Stimulated activated CD4-positive, alpha-beta T cell treated with anti-CD3 and anti-CD28 coated beads, TNF-alpha, amount 100 ng/mL, for 24 hours (primary cell): ENCODE measurements around the gene S1PR1.

Source experiments
- DNase-seq, 3 experiments: peaks; one replicate each; pipeline ENCODE4 v3.0.0-alpha.2; 2020; ENCODE audit warnings: low read depth in 3 of 3

Gene S1PR1

DNA sequence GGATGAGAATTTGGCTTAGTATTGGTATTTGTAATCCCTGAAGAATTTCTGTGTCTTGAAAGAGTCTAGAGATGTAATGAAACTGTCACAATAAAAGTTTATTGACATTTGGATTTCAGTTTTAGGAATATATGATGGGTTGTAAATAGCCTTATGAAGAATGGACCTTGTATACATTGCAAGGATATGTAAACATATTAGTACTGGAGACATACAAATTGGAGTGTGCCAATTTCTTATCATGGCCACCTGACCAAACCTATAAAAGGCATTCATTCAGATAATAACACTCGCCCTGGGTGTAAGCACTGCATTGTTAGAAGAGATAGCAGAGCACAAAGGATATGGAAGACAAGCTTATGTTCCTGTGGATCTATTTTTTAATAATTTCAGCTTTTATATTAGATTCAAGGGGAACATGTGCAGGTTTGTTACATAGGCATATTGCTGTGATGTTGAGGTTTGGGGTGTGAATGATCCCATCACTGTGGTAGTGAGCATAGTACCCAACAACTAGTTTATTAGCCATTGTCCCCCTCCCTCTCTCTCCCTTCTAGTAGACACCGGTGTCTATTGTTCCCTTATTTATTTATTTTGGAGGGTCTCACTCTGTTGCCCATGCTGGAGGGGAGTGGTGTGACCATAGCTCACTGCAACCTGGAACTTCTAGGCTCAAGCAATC lies 8.6 kb downstream of the S1PR1 start:
- no peak for DNase-seq

DNA sequence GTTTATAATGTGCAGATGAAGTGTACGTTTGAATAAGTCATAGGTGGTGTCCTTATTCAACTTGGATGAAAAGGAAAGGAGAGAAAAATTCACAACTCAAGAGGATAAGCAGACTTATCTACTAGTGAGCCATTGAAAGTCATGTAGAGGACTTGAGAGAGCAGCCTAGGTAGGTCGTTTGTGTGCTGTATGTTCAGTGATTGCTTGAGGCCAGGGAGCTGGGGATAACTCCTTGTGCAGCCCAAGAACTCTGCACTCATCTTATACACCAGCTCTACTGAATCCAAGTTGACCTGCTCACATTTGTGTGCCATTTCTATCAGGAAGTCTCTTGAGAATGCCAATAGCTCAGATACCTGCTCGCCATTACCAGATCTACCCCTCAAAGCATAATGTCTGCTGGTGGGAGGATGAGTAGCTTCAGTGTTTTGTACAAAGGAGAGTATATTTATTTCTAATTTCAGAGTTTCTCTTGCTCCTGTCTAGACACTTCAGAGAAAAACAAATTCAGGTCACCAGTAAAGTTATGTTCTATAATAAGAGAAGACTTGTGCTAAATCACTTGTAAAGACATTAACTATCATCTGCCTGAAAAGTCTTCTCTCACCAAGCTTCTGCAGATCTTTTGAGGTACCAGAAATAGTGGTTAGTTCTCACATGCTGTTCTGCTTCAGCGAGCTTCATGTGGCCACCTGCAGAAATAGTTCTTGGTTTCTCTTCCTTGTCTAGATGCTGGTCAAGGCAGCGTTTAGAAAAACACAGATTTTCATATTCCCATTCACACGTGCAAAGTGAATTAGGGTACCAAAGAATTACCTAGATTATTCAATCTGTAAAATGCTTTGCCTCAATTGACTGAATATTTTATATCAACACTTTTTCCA lies 10.8 kb downstream of the S1PR1 start:
- no peak for DNase-seq

DNA sequence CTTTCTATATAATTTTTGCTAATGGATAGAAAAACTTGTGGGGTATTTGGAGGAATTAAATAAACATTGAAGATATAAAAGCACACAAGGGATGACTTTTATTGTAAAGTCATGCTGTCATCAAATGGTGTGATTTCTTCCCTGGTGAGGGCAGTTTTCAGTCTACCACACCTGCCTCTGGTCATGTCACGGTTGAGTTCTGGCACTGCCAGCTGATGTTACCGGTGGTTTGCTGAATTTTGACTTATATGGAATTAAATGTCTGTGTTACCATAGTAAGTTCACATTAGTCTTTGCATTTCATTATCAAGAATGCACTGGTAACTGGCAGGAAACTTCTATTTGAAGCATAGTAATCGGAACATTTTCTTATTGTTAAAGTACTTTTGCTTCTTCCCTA lies 13.4 kb downstream of the S1PR1 start:
- no peak for DNase-seq

DNA sequence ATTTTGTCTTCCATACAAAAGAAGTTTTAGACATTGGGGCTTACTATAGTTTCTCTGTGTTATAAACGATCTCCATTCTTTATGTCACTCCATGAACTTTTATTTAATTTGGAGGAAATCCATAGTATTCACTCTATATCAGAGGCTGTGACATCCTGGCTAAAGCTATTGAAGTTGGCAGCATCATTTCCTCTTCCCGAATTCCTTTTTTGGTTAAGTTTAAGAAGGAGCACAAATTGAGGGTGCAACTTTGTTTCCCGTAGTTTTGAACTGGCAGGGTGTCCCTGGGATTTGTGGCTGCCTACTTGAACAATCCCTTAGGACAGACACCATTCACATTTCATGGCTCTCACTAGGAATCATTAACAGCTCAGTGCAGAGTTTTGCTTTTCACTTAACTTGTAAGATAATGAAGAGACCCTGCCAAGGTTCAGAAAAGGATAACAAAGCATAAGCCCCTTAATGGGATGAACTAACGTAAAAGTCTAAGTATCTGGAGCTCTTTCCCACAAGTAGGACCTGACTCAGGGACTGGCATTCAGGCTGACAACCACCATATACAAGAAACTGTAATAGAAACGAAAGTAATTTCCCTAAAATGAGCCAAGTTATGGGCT lies 13.9 kb downstream of the S1PR1 start:
- no peak for DNase-seq

DNA sequence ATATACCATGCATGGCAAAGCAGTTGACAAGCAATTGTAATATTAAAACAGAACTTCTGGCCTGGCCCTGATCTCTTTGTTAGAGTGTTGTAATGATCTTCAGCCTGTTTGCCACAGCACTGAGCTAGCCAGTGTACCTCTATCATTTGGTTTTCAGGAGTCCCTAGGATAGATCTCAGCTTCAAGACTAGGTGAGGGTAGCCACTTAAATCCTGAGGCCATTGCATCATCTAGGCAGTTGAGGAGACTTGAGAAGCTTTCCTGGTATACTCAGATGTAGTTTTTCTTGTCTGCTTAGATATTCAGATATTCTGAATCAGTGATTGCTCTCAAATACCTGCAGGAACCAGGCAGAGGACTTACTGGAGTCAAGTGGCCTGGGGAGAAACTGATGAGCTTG lies 14.7 kb downstream of the S1PR1 start:
- DNase-seq = no peak

DNA sequence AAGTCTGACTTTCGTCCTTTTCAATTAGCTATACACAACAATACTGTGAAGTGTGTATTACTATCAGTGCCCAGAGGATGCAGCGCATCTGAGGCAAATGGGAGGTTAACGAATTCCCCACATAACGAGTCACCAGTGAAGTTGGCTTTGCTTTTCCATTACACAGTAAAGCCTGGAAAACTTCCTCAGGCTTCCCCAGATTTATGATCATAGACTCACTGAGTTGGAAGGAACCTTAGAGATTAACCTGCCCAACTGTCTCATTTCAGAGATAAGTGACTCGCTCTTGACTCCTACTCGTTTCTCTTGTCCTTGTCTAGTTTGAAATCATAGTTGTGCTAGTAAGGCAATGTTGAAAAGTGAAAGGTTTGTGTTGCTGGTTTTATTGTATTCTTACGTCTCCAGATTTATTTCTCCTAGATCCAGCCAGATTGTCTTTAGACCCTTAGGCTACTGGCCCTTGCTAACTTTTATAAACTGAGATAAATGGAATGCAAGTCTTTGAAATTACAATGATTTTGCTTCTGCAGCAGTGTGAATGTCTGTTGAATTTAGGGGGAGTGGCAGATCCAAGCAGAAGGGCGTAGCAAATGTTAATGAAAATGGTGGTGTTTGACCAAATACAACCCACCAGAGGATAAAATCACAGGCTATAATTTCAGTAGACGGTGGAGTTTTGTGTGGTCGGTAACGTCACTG lies 17.3 kb downstream of the S1PR1 start:
- no peak for DNase-seq

DNA sequence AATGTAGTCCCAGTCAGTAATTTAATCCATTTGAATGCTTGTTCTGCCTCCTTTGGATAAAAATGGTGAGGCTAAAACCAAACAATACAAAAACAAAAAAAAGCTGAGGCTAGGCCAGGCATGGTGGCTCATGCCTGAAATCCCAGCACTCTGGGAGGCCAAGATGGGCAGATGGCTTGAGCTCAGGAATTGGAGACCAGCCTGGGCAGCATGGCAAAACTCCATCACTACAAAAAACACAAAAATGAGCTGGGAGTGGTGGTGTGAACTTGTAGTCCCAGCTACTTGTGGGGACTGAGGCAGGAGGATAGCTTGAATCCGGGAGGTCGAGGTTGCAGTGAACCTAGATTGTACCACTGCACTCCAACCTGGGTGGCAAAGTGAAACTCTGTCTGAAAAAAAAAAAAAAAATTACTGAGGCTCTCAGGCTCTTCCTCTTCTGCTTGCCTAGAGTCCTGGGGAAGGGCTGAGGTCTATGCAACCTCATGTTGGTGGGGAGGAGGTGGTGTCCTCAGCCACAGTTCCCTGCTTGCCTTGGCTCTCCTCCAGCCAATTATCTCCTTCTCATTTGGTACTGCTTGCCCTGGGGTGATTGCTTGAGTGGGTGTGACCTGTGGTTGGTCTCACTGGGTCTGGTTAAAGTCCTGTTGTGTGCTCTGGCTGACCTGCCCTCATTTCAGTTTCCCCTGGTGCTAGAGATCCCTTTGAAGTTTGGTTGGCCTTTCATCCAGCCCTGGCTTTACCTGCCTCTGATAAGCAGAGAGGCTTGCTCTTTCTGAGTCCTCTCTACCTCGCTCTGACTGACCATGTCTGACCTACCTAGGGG lies 20.9 kb downstream of the S1PR1 start:
- no peak for DNase-seq

DNA sequence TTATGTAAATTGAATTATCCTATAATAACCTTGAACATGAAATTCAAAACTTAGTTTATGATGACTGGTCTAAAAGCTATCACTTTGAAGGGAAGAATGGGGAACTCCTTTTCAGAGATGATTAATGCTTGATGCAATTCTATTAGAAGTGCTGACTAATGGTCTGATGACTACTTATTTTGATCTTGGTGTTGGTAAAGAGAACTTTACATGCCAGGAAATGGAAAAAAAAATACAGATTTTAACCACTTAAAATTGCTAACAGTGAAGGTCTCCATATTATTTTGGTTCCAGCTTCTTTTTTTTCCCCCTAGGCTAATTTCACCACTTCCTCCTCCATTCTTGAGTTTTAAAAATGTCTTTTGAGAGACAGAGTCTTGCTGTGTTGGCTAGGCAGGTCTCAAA lies 22.9 kb downstream of the S1PR1 start:
- no peak for DNase-seq

DNA sequence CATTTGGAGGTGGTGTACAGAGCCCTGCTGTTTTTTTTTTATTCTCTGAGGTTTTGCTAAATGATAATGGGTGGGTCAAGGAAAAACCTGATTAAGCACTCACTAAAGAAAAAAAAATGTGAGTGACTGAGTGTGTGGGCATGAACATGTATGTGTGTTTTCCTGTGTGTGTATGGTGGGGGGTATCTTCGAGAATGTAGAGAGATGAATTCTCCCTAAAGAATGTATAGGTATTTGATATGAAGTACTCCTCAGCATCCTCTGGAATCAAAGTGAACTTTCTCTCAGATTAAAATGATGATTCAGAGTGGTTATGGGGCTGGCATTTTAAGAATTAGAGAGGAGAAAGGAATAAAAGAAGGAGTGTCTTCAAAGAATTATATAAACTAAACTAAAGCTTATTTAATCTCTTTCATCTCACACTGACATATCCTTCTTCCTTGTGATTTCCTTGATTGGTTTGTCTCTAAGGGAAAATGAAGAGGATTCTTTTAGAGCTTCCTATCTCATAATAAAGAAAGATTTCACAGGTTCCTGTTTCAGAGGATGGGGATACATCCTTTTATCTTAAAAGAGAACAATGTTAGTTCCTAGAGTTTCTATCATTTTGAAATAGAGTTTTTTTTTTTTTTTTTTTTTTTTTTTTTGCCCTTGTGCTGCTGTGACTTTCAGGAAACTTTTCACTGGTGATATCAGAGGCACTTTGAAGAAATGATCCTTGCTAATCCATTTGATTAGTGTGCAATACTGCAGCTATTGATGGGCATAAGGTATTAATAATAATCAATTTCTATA lies 23.9 kb downstream of the S1PR1 start:
- no peak for DNase-seq

DNA sequence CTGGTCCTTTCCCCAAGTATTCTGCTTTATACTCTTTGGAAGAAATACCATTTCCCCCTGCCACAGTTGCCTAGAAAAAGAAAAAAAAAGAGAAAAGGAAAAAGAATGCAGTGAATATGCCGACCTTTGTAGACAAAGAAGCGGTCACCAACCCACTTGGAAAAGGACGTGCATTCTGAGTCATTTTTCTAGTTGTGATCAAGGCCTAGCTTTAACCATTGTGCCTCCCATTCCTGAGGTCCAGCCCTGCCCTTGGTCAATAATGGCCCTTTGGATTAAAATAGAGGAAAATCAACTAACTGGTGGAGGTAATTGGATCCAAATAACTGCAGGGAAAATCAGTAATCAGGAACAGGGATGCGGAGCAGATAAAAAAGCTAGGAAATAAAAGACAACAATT lies 24.8 kb downstream of the S1PR1 start:
- no peak for DNase-seq

DNA sequence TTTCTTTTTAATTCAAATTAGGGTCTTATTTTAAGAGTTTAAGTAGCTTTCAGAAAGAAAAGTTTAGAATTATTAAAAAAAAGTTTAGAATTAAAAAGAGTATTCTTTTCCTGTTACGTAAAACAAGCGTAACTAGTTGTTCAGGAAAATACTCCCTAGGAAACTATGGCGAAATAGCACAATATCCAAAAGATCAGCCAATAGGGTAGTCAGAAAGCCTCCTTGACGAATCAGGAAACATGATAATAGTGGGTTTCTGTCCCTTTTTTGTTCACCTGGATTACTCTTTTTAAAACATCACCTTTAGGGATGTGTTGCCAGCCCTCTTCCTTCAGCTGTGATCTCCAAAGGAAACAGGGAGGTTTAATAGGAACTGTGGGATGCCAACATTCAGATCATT lies 25.2 kb downstream of the S1PR1 start:
- no peak for DNase-seq

DNA sequence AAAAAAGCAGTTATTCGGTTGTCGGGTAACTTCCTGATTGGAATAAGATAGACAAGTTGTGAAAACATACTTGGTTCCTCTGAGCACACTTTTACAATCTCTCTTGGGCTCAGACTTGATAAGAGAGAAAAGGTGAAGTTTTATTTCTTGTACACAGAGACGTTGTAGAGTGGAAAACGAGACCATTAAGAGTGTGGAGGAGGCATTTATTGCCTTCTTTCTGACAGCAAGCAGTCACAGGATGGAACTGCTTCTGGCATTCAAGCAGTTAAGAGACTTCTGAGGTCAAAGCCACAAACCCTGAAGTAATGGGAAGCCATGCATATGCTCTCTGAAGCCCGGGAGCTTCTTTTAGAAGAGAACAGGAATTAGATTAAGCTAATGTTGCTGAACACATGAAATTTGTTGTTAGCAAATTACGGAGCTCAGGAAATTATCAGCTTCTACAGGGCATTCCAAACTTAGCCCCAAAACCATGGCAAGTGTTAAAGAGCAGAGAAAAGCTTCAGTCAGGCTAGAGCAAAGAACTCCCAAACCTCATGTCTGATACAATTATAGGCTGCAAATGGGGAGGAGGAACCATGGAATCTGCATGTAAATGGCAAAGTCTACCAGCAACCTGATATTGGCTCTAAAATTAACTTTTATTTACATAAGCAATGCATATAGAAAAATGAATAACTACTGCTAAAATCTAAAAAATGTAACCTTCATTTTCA lies 26.0 kb downstream of the S1PR1 start:
- DNase-seq = no peak

DNA sequence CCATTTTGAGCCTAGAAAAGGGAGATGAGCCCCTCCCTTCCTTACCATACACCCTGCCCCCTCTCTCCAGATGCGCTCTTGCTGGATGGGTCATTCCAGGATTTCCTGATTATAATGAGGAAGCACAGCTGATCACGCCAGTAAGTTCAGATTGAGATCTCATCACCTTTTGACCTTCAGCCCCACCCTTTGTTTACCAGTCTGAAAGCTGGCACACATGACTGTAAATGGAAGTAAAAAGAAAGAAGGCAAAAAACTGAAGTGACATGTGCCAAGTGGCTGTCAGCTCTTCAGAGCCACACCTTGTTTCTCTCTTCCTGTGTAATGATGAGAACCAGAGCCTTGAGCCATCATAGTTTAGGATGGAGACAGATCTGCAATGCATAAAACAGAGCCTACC lies 27.9 kb downstream of the S1PR1 start:
- DNase-seq = no peak

DNA sequence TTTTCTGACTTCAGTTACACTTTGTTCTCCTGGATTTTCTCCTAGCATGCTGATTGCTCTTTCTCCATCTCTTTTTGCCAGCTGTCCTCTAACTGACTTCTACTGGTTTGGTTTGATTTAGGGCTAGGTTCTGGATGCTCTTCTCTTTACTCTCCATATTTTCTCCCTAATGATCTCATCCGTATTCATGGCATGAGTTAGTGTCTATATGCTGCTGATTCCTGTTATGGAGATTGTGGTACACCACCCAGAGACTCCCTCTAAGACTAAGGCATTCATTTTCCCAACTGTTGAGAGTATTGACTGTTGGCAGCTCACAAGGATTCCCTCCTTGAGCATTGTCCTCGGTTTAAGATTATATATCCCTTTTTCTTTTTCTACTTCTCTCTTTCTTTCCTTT lies 28.9 kb downstream of the S1PR1 start:
- DNase-seq = no peak

DNA sequence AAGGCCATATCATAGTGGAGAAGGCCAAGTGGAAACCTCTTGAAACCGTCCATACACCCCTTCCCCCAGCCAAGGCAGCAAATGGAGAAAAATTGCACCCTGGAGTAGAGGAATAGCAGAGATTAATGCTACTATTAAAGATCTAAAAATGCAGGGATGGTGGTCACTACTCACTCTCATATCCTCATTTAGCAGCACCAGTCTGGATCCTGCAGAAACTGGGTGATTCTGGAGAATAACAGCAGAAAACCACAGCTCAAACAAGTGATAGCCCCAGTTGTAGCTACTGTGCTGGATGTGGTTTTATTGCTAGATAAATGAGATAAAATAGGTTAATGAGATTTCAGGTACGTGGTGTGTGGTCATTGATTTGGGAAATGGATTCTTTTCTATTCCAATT lies 30.3 kb downstream of the S1PR1 start:
- DNase-seq = no peak

DNA sequence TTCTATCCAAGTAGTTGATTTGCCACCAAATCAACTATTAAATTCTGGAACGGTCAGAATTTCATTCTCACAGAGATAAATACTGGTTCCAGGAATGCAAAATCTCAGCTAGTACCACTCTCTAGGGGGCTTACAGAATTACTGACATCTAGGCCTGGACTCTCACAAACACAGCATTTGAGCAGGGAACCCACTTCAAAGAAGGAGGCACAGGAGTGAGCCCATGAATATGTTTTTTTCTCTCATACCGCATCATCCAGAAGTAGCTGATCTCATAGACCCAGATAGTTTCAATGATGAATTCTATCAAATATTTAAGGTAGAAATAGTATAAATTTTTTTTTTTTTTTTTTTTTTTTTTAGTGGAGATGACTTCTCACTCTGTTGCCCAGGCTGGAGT lies 32.1 kb downstream of the S1PR1 start:
- DNase-seq = no peak

DNA sequence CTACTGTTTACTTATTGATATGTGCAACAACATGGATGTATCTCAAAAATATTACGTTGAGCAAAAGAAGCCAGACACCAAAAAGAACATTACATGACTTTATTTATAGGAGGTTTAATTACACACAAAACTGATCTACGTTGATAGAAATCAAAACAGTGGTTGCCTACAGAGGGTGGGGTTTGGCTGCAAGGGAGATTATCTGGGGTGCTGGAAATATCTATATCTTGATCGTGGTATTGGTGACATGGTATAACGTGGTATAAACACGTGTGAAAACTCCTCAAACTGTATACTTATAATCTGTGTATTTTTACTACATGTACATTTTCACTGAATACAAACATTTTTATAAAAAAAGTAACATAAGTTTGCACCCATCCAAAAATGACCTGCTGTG lies 38.9 kb downstream of the S1PR1 start:
- no peak for DNase-seq

DNA sequence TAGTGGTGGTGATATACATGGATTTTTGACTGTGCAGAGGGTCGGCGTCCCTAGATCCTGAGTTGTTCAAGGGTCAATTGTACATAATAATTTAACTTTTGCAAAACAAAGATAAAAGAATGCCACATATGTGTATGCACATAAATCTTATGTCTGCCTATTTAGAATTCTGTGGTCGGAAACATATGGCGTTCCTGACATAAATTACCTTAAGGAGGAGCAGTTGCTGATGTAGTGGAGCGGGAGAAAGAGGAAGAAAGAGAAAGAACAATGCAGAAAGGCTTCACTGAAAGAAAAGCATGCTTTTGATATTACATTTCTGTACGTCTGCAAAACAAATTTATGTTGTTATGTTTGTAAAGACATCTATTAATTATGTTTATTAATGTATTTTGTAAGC lies 40.0 kb downstream of the S1PR1 start:
- no peak for DNase-seq

DNA sequence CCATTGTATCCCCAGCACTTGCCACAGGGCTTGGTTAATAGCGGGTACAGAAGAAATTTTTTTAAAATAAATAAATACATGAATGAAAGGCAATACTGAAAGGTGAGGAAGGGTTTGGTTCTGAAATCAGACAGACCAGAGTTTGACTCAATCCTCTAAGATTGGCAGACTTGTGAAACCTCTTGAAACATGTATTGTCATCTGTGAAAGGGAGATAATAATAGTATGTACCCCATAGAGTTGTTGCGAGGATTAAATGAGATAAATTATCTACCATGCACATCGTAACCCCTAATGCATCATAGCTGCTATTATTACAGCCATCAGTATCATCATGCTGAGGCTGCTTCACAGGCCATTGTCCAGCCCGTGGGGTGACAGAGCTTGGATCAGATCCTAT lies 41.4 kb downstream of the S1PR1 start:
- DNase-seq = no peak

DNA sequence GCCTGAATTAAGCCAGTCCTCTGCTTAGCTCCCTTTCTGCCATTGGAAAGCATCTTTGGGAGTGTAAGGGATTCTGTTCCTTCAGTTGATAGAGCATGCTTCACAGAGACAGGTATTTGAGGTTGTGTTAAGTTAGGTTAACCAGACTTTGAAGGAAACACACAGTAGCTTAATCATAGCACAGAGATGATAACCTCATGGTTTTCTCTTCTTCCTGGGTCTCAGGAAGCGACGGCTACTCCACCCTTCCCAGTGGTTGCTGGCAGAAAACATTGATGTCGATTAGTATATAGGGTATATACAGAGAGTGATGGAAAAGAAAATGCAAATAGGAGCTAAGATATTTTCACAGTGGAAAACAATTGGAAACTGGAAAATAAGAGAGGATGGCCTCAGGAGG lies 42.0 kb downstream of the S1PR1 start:
- DNase-seq = no peak
